Lung microvascular endothelial cell (primary cell): ENCODE results near the gene KRT83. TPM values are rescaled to one million over a fixed set of nuclear protein-coding genes. Genes with fewer than 3 reads are reported as not detected.

Experiments
- DNase-seq, 2 donors: peaks; one replicate each; pipeline versions ENCODE4 v3.0.0 to v3.0.0-alpha.2; 2010; ENCODE audit warnings: low read depth in 2 of 2
- total RNA-seq: library from RNA; depleted of rRNA; stranded (reverse); fragments of >200 nt; gene quantifications from 2 replicates; pipeline ENCODE4 v1.2.1, GENCODE V29; 2014

KRT83 gene
- not detected in 2 replicates for total RNA-seq

- no peak for DNase-seq
Observed at GRCh38 chr12:52320784-52321400, at the start of gene KRT83. TSS of gene KRT83 (minus strand) at chr12:52321398. CDS start at chr12:52321335, 63 bp downstream.

GRCh38 chr12:52369809-52370208 lies 48.6 kb upstream of the KRT83 start:
- DNase-seq = no peak

GRCh38 chr12:52369211-52369610 lies 48.0 kb upstream of the KRT83 start:
- no peak for DNase-seq

GRCh38 chr12:52368508-52368907 lies 47.3 kb upstream of the KRT83 start:
- DNase-seq = no peak

DNA sequence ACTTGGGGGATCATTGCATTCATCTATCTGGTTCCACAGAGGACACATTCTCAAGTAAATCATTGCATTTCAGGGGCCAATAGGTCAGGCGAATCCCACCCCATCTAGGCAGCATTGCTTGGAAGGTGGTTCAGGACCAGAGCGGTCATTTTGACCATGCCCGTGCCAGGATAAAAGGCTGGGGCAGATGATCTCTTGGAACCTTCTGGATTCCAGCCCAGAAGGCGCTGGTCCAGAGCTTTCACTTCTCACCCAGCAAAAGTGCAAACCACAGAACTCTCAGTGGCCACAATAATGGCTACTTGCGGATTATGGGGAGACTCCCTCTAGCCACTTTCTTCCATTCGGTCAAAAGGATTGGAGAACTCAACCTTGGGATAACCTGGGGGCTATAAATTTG lies 46.7 kb upstream of the KRT83 start:
- DNase-seq = no peak

- DNase-seq = no peak
Observed at GRCh38 chr12:52366738-52367485, 45.7 kb upstream of the KRT83 start, which contains the start of gene KRT85. TSS of gene KRT85 (minus strand) at chr12:52367481. CDS start at chr12:52367405, 76 bp downstream.

- no peak for DNase-seq
Observed at GRCh38 chr12:52364901-52365489, 43.8 kb upstream of the KRT83 start.

GRCh38 chr12:52364061-52364460 lies 42.9 kb upstream of the KRT83 start:
- DNase-seq = no peak

DNA sequence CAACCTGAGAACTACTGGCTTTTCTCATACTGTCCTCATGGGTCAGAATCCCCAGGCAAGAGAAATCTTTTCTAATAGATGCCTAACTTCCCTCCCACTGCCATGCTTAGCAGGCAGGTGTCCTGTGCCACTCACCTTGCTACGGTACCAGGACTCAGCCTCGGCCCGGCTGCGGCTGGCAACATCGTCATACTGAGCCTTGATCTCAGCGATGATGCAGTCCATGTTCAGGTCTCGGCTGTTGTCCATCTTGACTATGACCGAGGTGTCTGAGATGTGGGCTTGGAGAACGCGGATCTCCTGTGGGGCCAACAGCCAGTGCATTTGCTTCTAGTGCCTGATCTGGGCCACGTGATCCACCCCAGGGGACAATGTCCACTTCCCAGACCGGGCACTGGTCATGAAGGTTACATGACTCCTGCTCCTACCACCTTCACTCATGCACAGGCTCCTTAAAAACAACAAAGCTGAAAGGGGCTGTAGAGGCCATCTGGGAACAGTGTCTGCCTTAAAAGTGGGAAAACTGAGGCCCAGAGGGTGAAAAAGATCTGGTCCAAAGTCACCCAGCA lies 42.0 kb upstream of the KRT83 start:
- no peak for DNase-seq

GRCh38 chr12:52362118-52362726 lies 41.0 kb upstream of the KRT83 start:
- no peak for DNase-seq

- DNase-seq = no peak
Observed at GRCh38 chr12:52361553-52361952, 40.4 kb upstream of the KRT83 start.

DNA sequence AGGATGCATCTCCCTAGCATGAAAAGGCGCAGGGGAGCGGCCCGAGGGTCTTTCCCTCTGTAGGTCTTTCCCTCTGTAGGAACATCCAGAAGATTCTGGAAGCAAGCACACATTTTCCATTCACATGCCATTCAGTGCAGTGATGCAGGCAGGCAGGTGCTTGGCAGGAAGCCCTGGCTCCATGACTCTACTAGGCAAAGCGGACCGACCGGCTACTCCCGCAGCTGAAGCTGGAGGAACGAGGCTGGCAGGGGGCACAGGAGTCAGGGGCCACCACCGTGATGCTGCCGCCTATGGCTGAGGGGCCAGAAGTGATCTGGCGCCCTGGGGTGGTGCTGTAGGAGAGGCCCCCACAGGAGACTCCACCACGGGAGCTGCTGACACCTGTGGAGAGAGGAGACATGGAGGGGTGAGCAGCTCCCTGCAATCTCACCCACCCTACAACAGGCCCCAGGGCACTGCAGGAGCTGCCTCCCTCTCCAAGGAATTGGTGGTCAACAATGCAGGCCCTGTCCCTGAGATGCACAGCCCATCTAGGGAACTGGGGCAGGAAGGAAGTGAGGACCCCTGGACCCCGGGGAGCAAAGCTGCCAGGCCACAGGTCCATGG lies 39.6 kb upstream of the KRT83 start:
- DNase-seq = no peak

GRCh38 chr12:52360106-52360662 lies 39.0 kb upstream of the KRT83 start:
- no peak for DNase-seq

DNA sequence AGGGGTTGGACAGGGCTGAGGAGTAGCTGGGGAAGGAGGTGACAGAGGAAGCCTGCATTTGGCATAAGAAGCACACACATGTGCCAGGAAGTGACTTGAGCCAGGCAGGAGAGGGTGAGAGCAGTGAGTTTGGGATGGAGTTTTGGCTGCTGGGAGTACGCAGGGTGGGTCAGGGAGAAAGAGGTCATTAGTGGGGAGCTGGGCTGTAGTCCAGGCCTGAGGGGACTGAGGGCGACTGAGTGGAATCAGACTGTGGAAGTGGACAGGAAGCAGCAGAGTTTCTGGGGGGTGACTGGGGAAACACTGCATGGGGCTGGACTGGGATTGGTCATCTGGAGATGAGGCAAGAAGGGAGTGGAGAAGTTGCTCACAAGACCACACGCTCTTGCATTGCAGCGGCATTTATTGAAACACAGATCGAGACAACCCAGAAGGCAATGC lies 38.4 kb upstream of the KRT83 start:
- DNase-seq = no peak

- DNase-seq = no peak
Observed at GRCh38 chr12:52358575-52359350, 37.6 kb upstream of the KRT83 start.

DNA sequence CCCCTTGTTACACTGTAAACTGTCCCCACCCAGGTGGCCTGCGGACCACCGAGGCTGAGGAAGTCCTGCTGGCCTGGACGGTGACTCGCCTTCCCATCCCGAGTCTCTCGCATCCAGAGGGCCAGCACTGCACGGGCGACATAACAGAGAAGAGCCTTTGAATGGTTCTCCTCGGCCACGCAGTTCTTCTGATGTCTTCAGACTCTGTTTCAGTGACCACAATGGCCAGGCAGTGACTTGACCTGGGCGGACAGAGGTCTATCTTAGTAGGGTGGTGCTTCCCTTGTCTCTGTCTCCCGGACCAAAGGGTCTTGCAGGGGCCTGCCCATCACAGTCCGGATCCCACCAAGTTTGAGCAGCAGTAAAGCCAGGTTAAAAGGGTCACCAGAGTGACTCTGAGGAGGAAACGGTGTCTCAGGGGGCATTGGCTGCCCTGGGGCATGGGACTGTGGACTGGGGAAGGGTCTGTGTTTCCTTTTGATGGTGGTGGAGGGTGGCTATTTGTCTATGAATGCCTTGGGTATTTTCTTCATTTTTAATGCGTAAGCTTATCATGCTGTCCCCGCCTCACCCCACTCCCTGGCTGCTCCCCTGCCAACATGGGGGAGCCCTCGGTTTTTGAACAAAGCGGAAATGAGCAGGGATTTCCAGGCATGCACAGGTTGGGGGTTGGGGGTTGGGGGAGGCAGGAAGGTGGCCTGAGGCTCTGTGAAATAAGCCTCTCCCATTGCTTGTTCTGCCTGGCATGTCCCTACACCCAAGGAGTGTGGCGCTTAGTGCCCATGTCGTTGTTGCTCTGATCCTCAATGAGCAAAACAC lies 35.8 kb upstream of the KRT83 start:
- DNase-seq = no peak

DNA sequence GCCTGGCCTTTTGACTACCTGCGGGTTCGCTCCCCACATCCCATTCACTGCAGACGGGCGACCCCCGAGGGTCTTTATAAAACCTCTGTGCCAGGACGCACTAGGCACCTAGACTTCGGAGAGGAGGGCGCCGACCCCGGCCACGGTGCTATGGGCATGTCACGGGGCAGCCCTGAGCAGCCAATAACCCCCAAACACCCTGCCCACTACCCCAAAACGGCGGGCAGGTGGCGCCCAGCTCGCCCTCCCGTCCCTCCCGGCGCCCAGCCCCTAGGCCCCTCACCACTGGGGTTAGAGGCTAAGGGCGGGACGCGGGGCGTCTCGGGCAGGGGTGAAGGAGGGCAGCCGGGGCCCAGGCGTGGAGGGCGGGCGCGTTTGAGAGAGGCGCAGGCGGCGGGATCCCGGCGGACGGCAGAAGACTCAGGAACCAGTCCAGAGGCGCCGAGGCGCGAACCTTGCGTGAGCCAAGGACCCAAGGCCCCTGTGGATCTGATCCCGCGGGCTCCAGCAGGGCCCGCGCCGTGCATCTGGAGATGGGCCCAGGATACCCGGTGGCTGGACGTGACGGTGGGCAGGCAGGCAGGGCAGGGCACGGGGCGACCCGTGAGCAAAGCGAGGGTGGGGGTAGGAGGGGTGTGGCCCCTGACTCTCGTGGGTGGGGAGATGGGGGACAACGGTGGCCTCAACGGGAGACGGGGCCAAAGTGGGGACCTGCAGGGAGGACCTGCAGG lies 35.0 kb upstream of the KRT83 start:
- DNase-seq = no peak

GRCh38 chr12:52355176-52355575 lies 34.0 kb upstream of the KRT83 start:
- no peak for DNase-seq

DNA sequence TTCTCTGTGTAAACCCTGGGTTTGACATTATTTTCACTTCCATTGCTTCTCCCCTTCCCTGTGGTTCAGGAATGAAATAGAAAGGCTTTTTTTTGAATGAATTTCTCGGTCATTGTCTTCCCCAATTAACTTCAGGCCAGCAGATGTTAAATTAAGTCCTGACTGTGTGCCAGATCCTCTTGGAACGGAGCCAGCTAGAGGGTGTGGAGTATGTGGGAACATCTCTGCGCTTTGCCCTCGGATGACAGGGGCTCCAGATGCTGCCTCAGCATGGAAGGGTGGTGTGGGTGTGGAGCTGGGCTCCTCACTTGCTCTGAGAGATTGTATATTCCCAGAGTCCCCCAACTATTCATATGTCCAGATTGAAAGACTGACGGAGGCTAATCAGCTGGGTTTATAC lies 33.0 kb upstream of the KRT83 start:
- DNase-seq = no peak
